Prostate gland (tissue), 2 donors: Measurements from ENCODE around the gene RHBDF2. TPM values are rescaled to one million over a fixed set of nuclear protein-coding genes. Genes with fewer than 3 reads are reported as not detected.

Experiments used
- DNase-seq: peaks from one replicate; pipeline ENCODE4 v3.0.0-alpha.2; 2019; ENCODE audit warnings: low spot score
- H3K27ac ChIP-seq, 2 donors: fragments of 200-600 bp; sonication (generic); 2 replicates each; pipeline ENCODE4 v1.5.1; 2017 to 2019
- H3K27me3 ChIP-seq: fragments of 200-600 bp; sonication (generic); replicated peaks from 2 replicates; pipeline ENCODE4 v1.5.1; 2019; ENCODE audit not compliant: insufficient read depth
- H3K36me3 ChIP-seq, 2 donors: fragments of 200-600 bp; sonication (generic); 1 replicate in 1 of 2; 2 replicates in 1 of 2; pipeline versions ENCODE4 v1.5.1 to v1.8.1; 2017 to 2019
- H3K4me1 ChIP-seq: fragments of 200-600 bp; sonication (generic); replicated peaks from 2 replicates; pipeline ENCODE4 v1.5.1; 2019
- H3K4me3 ChIP-seq, 2 donors: fragments of 200-600 bp; sonication (generic); 2 replicates each; pipeline ENCODE4 v1.5.1; 2017 to 2019
- H3K9me3 ChIP-seq: fragments of 200-600 bp; sonication (generic); 2 replicates; pipeline ENCODE4 v1.5.1; 2017
- CTCF ChIP-seq, 4 experiments: fragments of 200-600 bp in 2 of 4; fragments of 450-650 bp in 2 of 4; sonication (generic) in 2 of 4; IDR thresholded peaks; 1 replicate in 3 of 4; 2 replicates in 1 of 4; pipeline ENCODE4 v1.5.1; 2016 to 2019; ENCODE audit warnings: antibody characterized with exemption in 4 of 4, mild to moderate bottlenecking in 2 of 4, moderate library complexity in 2 of 4
- POLR2A ChIP-seq: fragments of 450-650 bp; IDR thresholded peaks from one replicate; pipeline ENCODE4 v1.6.1; 2016; ENCODE audit warnings: antibody characterized with exemption, mild to moderate bottlenecking
- POLR2AphosphoS5 ChIP-seq: sonication (generic); formaldehyde crosslinking; IDR thresholded peaks from one replicate; pipeline ENCODE4 v1.6.1; 2017; ENCODE audit warnings: antibody characterized with exemption
- WGBS: methylation state at CpG from one replicate; pipeline ENCODE4 v1.1.5; 2018; 5-methylcytosine and 5-hydroxymethylcytosine counted together
- intact Hi-C: fragments of 100-400 bp; cut with DNase I; formaldehyde crosslinking; loops from one replicate; pipeline ENCODE4 v1.14.2; 2022
- total RNA-seq, 2 donors: library from RNA; depleted of rRNA; stranded (reverse); fragments of >200 nt; gene quantifications; one replicate each; pipeline ENCODE4 v1.1.0, GENCODE V29; 2016

Gene RHBDF2
- total RNA-seq, 2 donors from 2014 or later = 29.9 to 31.1 TPM

GRCh38 chr17:76445697-76446448 is 55.4 kb downstream of the RHBDF2 start:
- 58% methylated on average over 10 of the region's 10 CpGs for WGBS

GRCh38 chr17:76444518-76445311 is 56.5 kb downstream of the RHBDF2 start:
- WGBS = 84% methylated on average over 9 of the region's 9 CpGs
- Histone ChIP-seq H3K36me3 (no peaks in the 10 kb centered on the region), H3K27ac (no peak overlapping the region), H3K27me3 (no peaks in the 10 kb centered on the region), H3K9me3 (no peaks in the 10 kb centered on the region), H3K4me3 (no peak overlapping the region), H3K4me1 (peaks cover 4% of the 10 kb centered on the region)
- DNase-seq = no peak
- intact Hi-C loops = no loop called here
- no peak for TF ChIP-seq POLR2A
- no peak for TF ChIP-seq CTCF (IDR thresholded peaks at IDR 0.05)
- no peak for TF ChIP-seq POLR2AphosphoS5

More at GRCh38 chr17:76445697-76446448, 55.4 kb downstream of the RHBDF2 start:
- no peak for DNase-seq
- Histone ChIP-seq H3K4me1 (peaks cover 4% of the 10 kb centered on the region), H3K27me3 (no peaks in the 10 kb centered on the region), H3K36me3 (no peaks in the 10 kb centered on the region), H3K9me3 (no peaks in the 10 kb centered on the region), H3K27ac (no peak overlapping the region), H3K4me3 (no peak overlapping the region)
- intact Hi-C loops = no loop called here
- TF ChIP-seq POLR2A (no peak), POLR2AphosphoS5 (no peak), CTCF (IDR thresholded peaks at IDR 0.05) (no peak)

DNA sequence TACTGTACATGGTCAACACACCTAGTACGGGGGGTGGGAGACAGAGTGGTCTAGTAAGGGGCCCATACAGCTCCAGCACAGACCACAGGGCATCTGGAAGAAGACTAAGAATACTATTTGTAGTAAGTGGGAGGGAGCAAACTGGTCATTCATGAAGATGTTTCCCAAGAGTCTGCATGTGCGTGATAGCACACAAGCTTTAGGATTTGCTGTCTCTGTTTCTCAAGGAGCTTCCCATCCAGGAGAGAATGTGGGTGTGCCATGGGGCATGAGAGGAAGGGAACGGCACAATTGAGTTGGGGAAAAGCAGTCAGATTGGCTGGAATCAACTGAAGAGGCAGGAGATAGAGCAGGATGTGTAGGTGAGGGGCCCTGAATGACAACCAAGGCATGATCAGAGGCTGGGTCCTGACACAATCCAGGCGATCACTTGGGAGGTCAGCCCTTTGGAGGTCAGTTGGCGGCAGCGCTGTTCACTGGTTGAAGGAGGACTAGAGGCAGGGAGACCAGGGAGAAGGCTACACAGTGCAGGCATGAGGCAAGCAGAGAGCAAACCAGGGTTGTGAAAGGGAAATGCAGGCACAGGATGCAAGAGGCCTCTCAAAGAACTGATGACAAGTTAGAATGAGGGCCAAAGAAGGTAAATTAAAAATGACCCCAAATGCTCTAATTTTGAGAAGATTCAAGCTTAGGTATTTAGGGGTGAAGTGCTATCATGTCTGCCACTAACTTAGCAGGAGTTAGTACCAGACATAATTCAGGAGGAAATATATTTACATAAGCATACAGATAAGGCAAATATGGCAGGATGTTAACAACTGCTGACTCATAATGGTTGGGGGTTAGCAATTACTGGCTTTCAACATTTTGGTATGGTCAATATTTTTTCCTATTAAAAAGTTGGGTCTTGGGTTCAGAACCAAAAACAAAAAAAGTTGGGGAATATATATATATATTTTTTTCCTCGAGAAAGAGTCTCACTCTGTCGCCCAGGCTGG is 58.6 kb downstream of the RHBDF2 start:
- H3K27me3 ChIP-seq = no peaks in the 10 kb centered on the region
- no peaks in the 10 kb centered on the region for H3K9me3 ChIP-seq
- no peak for DNase-seq
- WGBS = 88% methylated on average over 8 of the region's 8 CpGs
- H3K27ac ChIP-seq = no peak overlapping the region
- intact Hi-C loops = no loop called here
- H3K4me3 ChIP-seq = no peak overlapping the region
- H3K36me3 ChIP-seq = no peaks in the 10 kb centered on the region
- TF ChIP-seq CTCF (IDR thresholded peaks at IDR 0.05) = no peak
- no peak for TF ChIP-seq POLR2AphosphoS5
- no peak for TF ChIP-seq POLR2A
- H3K4me1 ChIP-seq = peaks cover 4% of the 10 kb centered on the region

DNA sequence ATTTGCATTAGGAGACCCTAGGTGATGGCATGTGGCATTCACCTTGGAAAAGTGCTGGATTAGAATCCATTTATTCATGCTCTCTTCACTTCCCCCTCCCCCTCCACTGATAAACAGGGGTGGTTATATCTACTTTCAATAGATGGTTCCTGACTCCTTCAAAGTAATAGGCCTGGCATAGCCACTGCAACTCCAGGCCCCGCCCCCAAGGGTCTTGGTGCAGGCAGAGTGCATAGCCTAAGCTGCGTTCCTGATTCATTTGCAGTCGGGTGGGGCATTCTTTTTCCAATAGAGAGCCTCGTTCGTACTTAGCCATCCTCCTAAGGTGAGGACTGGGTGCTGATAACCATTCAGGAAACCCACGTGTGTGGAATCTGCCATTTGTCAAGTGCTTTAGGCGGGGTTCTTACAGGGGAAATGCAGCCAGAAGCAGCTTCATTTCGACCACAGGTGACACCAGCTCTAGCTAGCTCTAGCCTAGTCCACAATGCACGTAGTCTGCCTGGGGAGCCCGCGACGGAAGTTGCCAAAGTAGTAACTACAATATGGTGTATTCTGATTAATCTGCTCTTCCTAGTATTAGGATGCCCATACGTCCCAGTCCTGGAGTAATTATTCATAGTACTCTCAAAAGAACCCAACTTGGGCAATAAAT is 59.4 kb downstream of the RHBDF2 start:
- Histone ChIP-seq H3K27ac (no peak overlapping the region), H3K4me1 (peaks cover 2% of the 10 kb centered on the region), H3K9me3 (no peaks in the 10 kb centered on the region), H3K36me3 (no peaks in the 10 kb centered on the region), H3K4me3 (no peak overlapping the region), H3K27me3 (no peaks in the 10 kb centered on the region)
- TF ChIP-seq POLR2AphosphoS5 = no peak
- intact Hi-C loops = no loop called here
- no peak for DNase-seq
- whole genome bisulfite sequencing = 81% methylated on average over 13 of the region's 13 CpGs
